CD14-positive monocyte (primary cell): Measurements from ENCODE around the gene FAAP100. TPM values are rescaled to one million over a fixed set of nuclear protein-coding genes. Genes with fewer than 3 reads are reported as not detected.

Experiments used
- DNase-seq, 3 donors: peaks; one replicate each; pipeline ENCODE4 v3.0.0-alpha.2; 2011 to 2022
- H2AFZ ChIP-seq: 2 replicates; pipeline ENCODE4 v1.6.0; 2012; ENCODE audit warnings: mild to moderate bottlenecking, low read depth, low read length, inconsistent platforms; ENCODE audit not compliant: insufficient read depth, poor library complexity, severe bottlenecking
- H3K27ac ChIP-seq, 2 donors: 1 replicate in 1 of 2; 2 replicates in 1 of 2; pipeline ENCODE4 v1.5.1; 2012 to 2013; ENCODE audit warnings: low read length in 2 of 2, control low read depth in 1 of 2, inconsistent platforms in 1 of 2, low read depth in 1 of 2, mild to moderate bottlenecking in 1 of 2
- H3K27me3 ChIP-seq, 2 donors: one replicate each; pipeline versions ENCODE4 v1.6.0 to v1.6.1; 2011 to 2013; ENCODE audit warnings: low read length in 2 of 2; ENCODE audit not compliant: control insufficient read depth in 2 of 2, insufficient read depth in 2 of 2
- H3K36me3 ChIP-seq, 2 donors: replicated peaks in 1 of 2; 1 replicate in 1 of 2; 2 replicates in 1 of 2; pipeline versions ENCODE4 v1.5.1 to v1.6.1; 2012 to 2013; ENCODE audit warnings: low read length in 2 of 2, control low read depth in 1 of 2, inconsistent platforms in 1 of 2, mild to moderate bottlenecking in 1 of 2; ENCODE audit not compliant: insufficient read depth in 2 of 2, control insufficient read depth in 1 of 2
- H3K4me1 ChIP-seq, 2 donors: 1 replicate in 1 of 2; 2 replicates in 1 of 2; pipeline versions ENCODE4 v1.5.1 to v1.6.1; 2012 to 2013; ENCODE audit warnings: low read length in 2 of 2, control low read depth in 1 of 2, inconsistent platforms in 1 of 2, mild to moderate bottlenecking in 1 of 2, moderate library complexity in 1 of 2; ENCODE audit not compliant: insufficient read depth in 2 of 2, control insufficient read depth in 1 of 2
- H3K4me2 ChIP-seq: replicated peaks from 2 replicates; pipeline ENCODE3; 2012; ENCODE audit warnings: low read length, moderate library complexity, mild to moderate bottlenecking; ENCODE audit not compliant: poor library complexity, severe bottlenecking; ENCODE audit errors: extremely low read depth
- H3K4me3 ChIP-seq, 3 experiments: fragments of 200-600 bp in 1 of 3; sonication (generic) in 1 of 3; replicated peaks in 1 of 3; 1 replicate in 2 of 3; 2 replicates in 1 of 3; pipeline ENCODE4 v1.5.1; 2011 to 2013; ENCODE audit warnings: low read length in 3 of 3, mild to moderate bottlenecking in 3 of 3, control low read depth in 2 of 3, low read depth in 2 of 3, inconsistent platforms in 1 of 3, moderate library complexity in 1 of 3
- H3K79me2 ChIP-seq: 2 replicates; pipeline ENCODE4 v1.6.0; 2012; ENCODE audit warnings: mild to moderate bottlenecking, control low read depth, inconsistent platforms, low read length, moderate library complexity; ENCODE audit not compliant: insufficient read depth
- H3K9ac ChIP-seq: 2 replicates; pipeline ENCODE4 v1.6.0; 2017; ENCODE audit warnings: low read length, mild to moderate bottlenecking; ENCODE audit not compliant: insufficient read depth, poor library complexity, severe bottlenecking
- H3K9me3 ChIP-seq, 2 donors: replicated peaks in 1 of 2; 1 replicate in 1 of 2; 2 replicates in 1 of 2; pipeline versions ENCODE4 v1.5.1 to v1.6.1; 2012 to 2013; ENCODE audit warnings: low read length in 2 of 2, control low read depth in 1 of 2; ENCODE audit not compliant: control insufficient read depth in 1 of 2, insufficient read depth in 1 of 2
- H4K20me1 ChIP-seq: 2 replicates; pipeline ENCODE4 v1.6.0; 2012; ENCODE audit warnings: mild to moderate bottlenecking, low read length, control low read depth, moderate library complexity; ENCODE audit not compliant: insufficient read depth
- H3K27ac Mint-ChIP-seq, 7 donors: one replicate each; pipeline ENCODE4 v1.8.0; 2020; ENCODE audit warnings: mild to moderate bottlenecking in 7 of 7, mixed read lengths in 7 of 7, moderate library complexity in 6 of 7, inconsistent platforms in 2 of 7
- H3K27me3 Mint-ChIP-seq, 3 donors: one replicate each; pipeline ENCODE4 v1.8.0; 2021 to 2022; ENCODE audit warnings: low read depth in 3 of 3, mild to moderate bottlenecking in 3 of 3, mixed read lengths in 3 of 3, moderate library complexity in 3 of 3, inconsistent platforms in 1 of 3
- H3K36me3 Mint-ChIP-seq, 2 donors: one replicate each; pipeline ENCODE4 v1.8.0; 2020; ENCODE audit warnings: mixed read lengths in 2 of 2, inconsistent platforms in 1 of 2, mild to moderate bottlenecking in 1 of 2
- H3K4me1 Mint-ChIP-seq: one replicate; pipeline ENCODE4 v1.8.0; 2020; ENCODE audit warnings: mild to moderate bottlenecking, mixed read lengths
- H3K4me3 Mint-ChIP-seq, 2 donors: one replicate each; pipeline ENCODE4 v1.8.0; 2020; ENCODE audit warnings: mild to moderate bottlenecking in 2 of 2, mixed read lengths in 2 of 2, moderate library complexity in 1 of 2
- H3K9me3 Mint-ChIP-seq, 7 donors: one replicate each; pipeline ENCODE4 v1.8.0; 2020 to 2022; ENCODE audit warnings: mixed read lengths in 7 of 7, mild to moderate bottlenecking in 6 of 7, moderate library complexity in 6 of 7, inconsistent platforms in 2 of 7
- CTCF ChIP-seq: fragments of 200-600 bp; IDR thresholded peaks from one replicate; pipeline ENCODE4 v1.8.0; 2022; ENCODE audit warnings: antibody characterized with exemption, mild to moderate bottlenecking
- WGBS: methylation state at CpG from one replicate; pipeline ENCODE4 v1.1.5; 2013; ENCODE audit warnings: missing lambda C conversion rate; ENCODE audit not compliant: insufficient coverage; 5-methylcytosine and 5-hydroxymethylcytosine counted together
- intact Hi-C, 2 donors: fragments of 100-400 bp; cut with micrococcal nuclease; formaldehyde crosslinking; loops; one replicate each; pipeline versions ENCODE4 v1.15.0 to v1.15.1; 2023
- polyA plus RNA-seq, 3 donors: library from polyadenylated mRNA; depleted of rRNA in 1 of 3; unstranded in 2 of 3; stranded (reverse) in 1 of 3; fragments of 300-500 nt in 2 of 3; fragments of >200 nt in 1 of 3; fragmentation: Illumina TruSeq in 2 of 3; gene quantifications; 1 replicate in 2 of 3; 2 replicates in 1 of 3; pipeline ENCODE4 v1.2.3, GENCODE V29; 2012 to 2021

The FAAP100 gene
- polyA plus RNA-seq, 3 donors = 10.3 to 37.6 (median 13.9) TPM

- TF ChIP-seq CTCF = no peak
- Histone ChIP-seq H3K79me2 (peaks cover 1% of the 10 kb centered on the region), H3K9ac (no peak overlapping the region), H3K4me1 (peaks cover under 1 to 4% of the 10 kb centered on the region in 2 donors), H3K4me3 (no peak overlapping the region), H2AFZ (no peak overlapping the region), H3K27me3 (no peaks in the 10 kb centered on the region), H4K20me1 (peaks cover 13% of the 10 kb centered on the region), H3K9me3 (no peaks in the 10 kb centered on the region), H3K36me3 (peaks cover 0 to 2% of the 10 kb centered on the region in 2 donors), H3K27ac (no peak overlapping the region), H3K4me2 (no peak overlapping the region)
- Mint-ChIP-seq H3K4me3 (peak overlapping the region in 1 of 2 donors; percentile 50), H3K27me3 (peaks cover 10 to 38% (median 21%) of the 10 kb centered on the region in 3 donors), H3K4me1 (peaks cover 10% of the 10 kb centered on the region), H3K27ac (no peak overlapping the region), H3K9me3 (peaks cover 0 to 4% (median 0%) of the 10 kb centered on the region in 7 donors), H3K36me3 (peaks cover 0 to 5% of the 10 kb centered on the region in 2 donors)
- no peak for DNase-seq
- intact Hi-C loops = no loop called here
Observed at GRCh38 chr17:81503619-81504018, 48.5 kb downstream of the FAAP100 start.

GRCh38 chr17:81502471-81503017, 49.6 kb downstream of the FAAP100 start:
- intact Hi-C loops = no loop called here
- H3K4me3 Mint-ChIP-seq = no peak overlapping the region

More at GRCh38 chr17:81502471-81503017, 49.6 kb downstream of the FAAP100 start:
- Histone ChIP-seq H2AFZ (no peak overlapping the region), H3K4me3 (no peak overlapping the region), H4K20me1 (peaks cover 2% of the 10 kb centered on the region), H3K36me3 (no peaks in the 10 kb centered on the region), H3K4me2 (no peak overlapping the region), H3K27me3 (no peaks in the 10 kb centered on the region), H3K4me1 (no peaks in the 10 kb centered on the region), H3K9me3 (no peaks in the 10 kb centered on the region), H3K79me2 (no peaks in the 10 kb centered on the region), H3K27ac (no peak overlapping the region), H3K9ac (no peak overlapping the region)
- TF ChIP-seq CTCF = no peak
- Mint-ChIP-seq H3K27me3 (peaks cover 14 to 47% (median 25%) of the 10 kb centered on the region in 3 donors), H3K9me3 (peaks cover 0 to 2% (median 0%) of the 10 kb centered on the region in 7 donors), H3K27ac (no peak overlapping the region), H3K36me3 (no peaks in the 10 kb centered on the region), H3K4me1 (peaks cover 3% of the 10 kb centered on the region)
- 84% methylated on average over 10 of the region's 12 CpGs for whole genome bisulfite sequencing
- no peak for DNase-seq
